Breast epithelium (tissue), 3 donors: Measurements from ENCODE around the gene LTF.

ENCODE experiments used
- POLR2A ChIP-seq: fragments of 450-650 bp; IDR thresholded peaks from one replicate; pipeline ENCODE4 v1.6.1; 2016; ENCODE audit warnings: antibody characterized with exemption, mild to moderate bottlenecking, moderate library complexity
- POLR2AphosphoS5 ChIP-seq, 3 donors: sonication (generic); formaldehyde crosslinking; IDR thresholded peaks; one replicate each; pipeline ENCODE4 v1.6.1; 2017; ENCODE audit warnings: antibody characterized with exemption in 3 of 3
- TF ChIP-seq, protein P1 (sequence below), 3 donors: fragments of 450-650 bp; IDR thresholded peaks; one replicate each; pipeline ENCODE4 v1.5.1; 2016 to 2017; ENCODE audit warnings: antibody characterized with exemption in 3 of 3, mild to moderate bottlenecking in 3 of 3, moderate library complexity in 3 of 3

DNA sequence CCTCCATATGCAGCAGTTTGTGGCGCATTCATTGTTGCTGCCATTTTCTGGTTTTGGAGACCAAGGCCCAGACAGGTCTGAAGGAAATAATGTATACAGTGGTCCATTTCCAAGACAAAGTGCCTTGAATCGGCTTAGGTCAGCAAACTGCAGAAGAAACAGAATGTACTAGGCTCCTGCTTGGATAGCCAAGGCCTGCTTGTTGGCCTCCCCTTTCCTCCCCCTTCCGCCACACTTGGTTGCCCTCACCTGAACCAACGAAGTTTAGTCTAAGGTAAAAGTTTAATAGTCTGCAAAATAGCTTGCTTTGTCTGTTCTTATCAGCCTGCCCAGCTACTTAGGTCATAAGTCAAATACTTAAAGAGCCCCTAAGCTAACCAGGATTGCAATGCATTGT is 21.1 kb upstream of the LTF start:
- TF ChIP-seq POLR2A = no peak
- TF ChIP-seq, protein P1, sequence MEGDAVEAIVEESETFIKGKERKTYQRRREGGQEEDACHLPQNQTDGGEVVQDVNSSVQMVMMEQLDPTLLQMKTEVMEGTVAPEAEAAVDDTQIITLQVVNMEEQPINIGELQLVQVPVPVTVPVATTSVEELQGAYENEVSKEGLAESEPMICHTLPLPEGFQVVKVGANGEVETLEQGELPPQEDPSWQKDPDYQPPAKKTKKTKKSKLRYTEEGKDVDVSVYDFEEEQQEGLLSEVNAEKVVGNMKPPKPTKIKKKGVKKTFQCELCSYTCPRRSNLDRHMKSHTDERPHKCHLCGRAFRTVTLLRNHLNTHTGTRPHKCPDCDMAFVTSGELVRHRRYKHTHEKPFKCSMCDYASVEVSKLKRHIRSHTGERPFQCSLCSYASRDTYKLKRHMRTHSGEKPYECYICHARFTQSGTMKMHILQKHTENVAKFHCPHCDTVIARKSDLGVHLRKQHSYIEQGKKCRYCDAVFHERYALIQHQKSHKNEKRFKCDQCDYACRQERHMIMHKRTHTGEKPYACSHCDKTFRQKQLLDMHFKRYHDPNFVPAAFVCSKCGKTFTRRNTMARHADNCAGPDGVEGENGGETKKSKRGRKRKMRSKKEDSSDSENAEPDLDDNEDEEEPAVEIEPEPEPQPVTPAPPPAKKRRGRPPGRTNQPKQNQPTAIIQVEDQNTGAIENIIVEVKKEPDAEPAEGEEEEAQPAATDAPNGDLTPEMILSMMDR (IDR thresholded peaks at IDR 0.05) = no peak
- no peak for TF ChIP-seq POLR2AphosphoS5 (IDR thresholded peaks at IDR 0.05)
